Endothelial cell of umbilical vein (primary cell): ENCODE measurements around the gene SELENOH. TPM values are rescaled to one million over a fixed set of nuclear protein-coding genes. Genes with fewer than 3 reads are reported as not detected.

Source experiments
- BruUV-seq: library from RNA; stranded (reverse); fragments of 400-500 nt; replicated peaks from 2 replicates; lab custom pipeline; 2021; lab: Mats Ljungman, UMichigan
- CTCF ChIA-PET: fragments of 300-600, 350-600 bp; sonication (Branson Sonifier 250); formaldehyde crosslinking; loops from one replicate; lab custom pipeline; 2021; ENCODE audit warnings: antibody characterized with exemption, inconsistent platforms; lab: Charles Lee
- POLR2A ChIA-PET: fragments of 300-600, 350-600 bp; sonication (Branson Sonifier 250); formaldehyde crosslinking; loops from one replicate; lab custom pipeline; 2021; ENCODE audit warnings: antibody characterized with exemption, inconsistent platforms; lab: Charles Lee
- DNase-seq: peaks from one replicate; pipeline ENCODE4 v3.0.0-alpha.2; 2011; ENCODE audit warnings: low read depth, low spot score
- FAIRE-seq: peaks from 2 replicates; lab custom pipeline; 2011; peaks lifted over from hg19 to GRCh38; lab: Jason Lieb, UNC
- H2AFZ ChIP-seq: 2 replicates; pipeline ENCODE4 v1.6.0; 2012; ENCODE audit warnings: low read depth, low read length, control low read depth, inconsistent platforms
- H3K27ac ChIP-seq: 2 replicates; pipeline ENCODE4 v1.5.1; 2011; ENCODE audit warnings: low read depth, mild to moderate bottlenecking, control low read depth, low read length, moderate library complexity; ENCODE audit not compliant: insufficient read depth
- H3K27me3 ChIP-seq, 2 experiments: 2 replicates each; pipeline versions ENCODE4 v1.6.0 to v1.6.1; 2011; ENCODE audit warnings: low read length in 2 of 2, mixed read lengths in 1 of 2; ENCODE audit not compliant: control insufficient read depth in 2 of 2, insufficient read depth in 2 of 2
- H3K36me3 ChIP-seq, 2 experiments: 2 replicates in 1 of 2; 3 replicates in 1 of 2; pipeline ENCODE4 v1.5.1; 2011; ENCODE audit warnings: low read length in 2 of 2, mild to moderate bottlenecking in 1 of 2, moderate library complexity in 1 of 2; ENCODE audit not compliant: control insufficient read depth in 2 of 2, insufficient read depth in 2 of 2; ENCODE audit errors: extremely low read depth in 1 of 2
- H3K4me1 ChIP-seq: 3 replicates; pipeline ENCODE4 v1.5.1; 2011; ENCODE audit warnings: mild to moderate bottlenecking, low read length; ENCODE audit not compliant: control insufficient read depth, insufficient read depth; ENCODE audit errors: extremely low read depth
- H3K4me2 ChIP-seq: 2 replicates; pipeline ENCODE4 v1.6.1; 2011; ENCODE audit warnings: low read length, control low read depth, mixed read lengths; ENCODE audit not compliant: insufficient read depth
- H3K4me3 ChIP-seq, 3 experiments: fragments of 200-600 bp in 1 of 3; sonication (generic), shearing (Covaris generic) in 1 of 3; replicated peaks in 1 of 3; 2 replicates each; pipeline ENCODE4 v1.5.1; 2011 to 2016; ENCODE audit warnings: control low read depth in 3 of 3, low read length in 3 of 3, mild to moderate bottlenecking in 2 of 3, inconsistent platforms in 1 of 3, low read depth in 1 of 3, moderate library complexity in 1 of 3; ENCODE audit not compliant: insufficient read depth in 1 of 3
- H3K79me2 ChIP-seq: 2 replicates; pipeline ENCODE4 v1.6.0; 2012; ENCODE audit warnings: low read length, inconsistent platforms; ENCODE audit not compliant: control insufficient read depth, insufficient read depth
- H3K9ac ChIP-seq: replicated peaks from 2 replicates; pipeline ENCODE3; 2011; ENCODE audit warnings: low read length, control low read depth; ENCODE audit not compliant: insufficient read depth; ENCODE audit errors: extremely low read depth
- H3K9me1 ChIP-seq: replicated peaks from 3 replicates; pipeline ENCODE4 v1.6.0; 2011; ENCODE audit warnings: mild to moderate bottlenecking, low read length; ENCODE audit not compliant: control insufficient read depth, insufficient read depth; ENCODE audit errors: extremely low read depth
- H3K9me3 ChIP-seq: replicated peaks from 2 replicates; pipeline ENCODE4 v1.5.1; 2012; ENCODE audit warnings: low read length, inconsistent platforms; ENCODE audit not compliant: control insufficient read depth, insufficient read depth
- H4K20me1 ChIP-seq: replicated peaks from 2 replicates; pipeline ENCODE3; 2011; ENCODE audit warnings: mild to moderate bottlenecking, low read length; ENCODE audit not compliant: control insufficient read depth, insufficient read depth; ENCODE audit errors: extremely low read depth
- CTCF ChIP-seq, 2 donors: IDR thresholded peaks; 1 replicate in 1 of 2; 2 replicates in 1 of 2; pipeline ENCODE4 v1.5.1; 2011; ENCODE audit warnings: low read length in 2 of 2, mild to moderate bottlenecking in 2 of 2, moderate library complexity in 2 of 2, control low read depth in 1 of 2, inconsistent platforms in 1 of 2, low read depth in 1 of 2; ENCODE audit not compliant: insufficient read depth in 1 of 2; ENCODE audit errors: extremely low read depth in 1 of 2
- EZH2 ChIP-seq: IDR thresholded peaks from 2 replicates; pipeline ENCODE4 v1.6.1; 2012; ENCODE audit warnings: borderline replicate concordance, low read depth, mild to moderate bottlenecking, moderate library complexity, low read length, inconsistent platforms; ENCODE audit not compliant: severe bottlenecking
- FOS ChIP-seq: IDR thresholded peaks from 2 replicates; pipeline ENCODE4 v1.6.1; 2011; ENCODE audit warnings: mild to moderate bottlenecking, low read length, moderate library complexity, borderline replicate concordance; ENCODE audit not compliant: insufficient read depth
- GATA2 ChIP-seq: IDR thresholded peaks from 2 replicates; pipeline ENCODE4 v1.7.0; 2011; ENCODE audit warnings: low read depth, mild to moderate bottlenecking, moderate library complexity, mixed read lengths, low read length; ENCODE audit not compliant: insufficient read length, insufficient read depth
- JUN ChIP-seq: IDR thresholded peaks from 2 replicates; pipeline ENCODE4 v1.6.1; 2011; ENCODE audit warnings: borderline replicate concordance, low read depth; ENCODE audit not compliant: insufficient read length, insufficient read depth
- MYC ChIP-seq: IDR thresholded peaks from one replicate; pipeline ENCODE4 v1.6.1; 2011; ENCODE audit warnings: mild to moderate bottlenecking, low read depth, low read length
- POLR2A ChIP-seq: IDR thresholded peaks from 2 replicates; pipeline ENCODE4 v1.6.1; 2012; ENCODE audit warnings: low read depth, mild to moderate bottlenecking, control low read depth, low read length
- POLR2AphosphoS5 ChIP-seq: IDR thresholded peaks from 2 replicates; pipeline ENCODE4 v1.6.1; 2012; ENCODE audit warnings: low read depth, mild to moderate bottlenecking, control low read depth, low read length, moderate library complexity; ENCODE audit not compliant: insufficient read depth
- dilution Hi-C: fragments of 300-500 bp; cut with MboI; formaldehyde crosslinking; loops from one replicate; pipeline ENCODE4 v1.15.0; 2019; ENCODE audit warnings: low sequenced_read_pairs; ENCODE audit not compliant: extremely low pct_ligation_motif_present
- intact Hi-C: fragments of 100-400 bp; cut with micrococcal nuclease; formaldehyde crosslinking; loops from one replicate; pipeline ENCODE4 v1.10.0; 2022
- polyA plus RNA-seq, 4 experiments: library from polyadenylated mRNA; depleted of rRNA in 3 of 4; stranded (reverse) in 3 of 4; unstranded in 1 of 4; fragments of >200 nt; gene quantifications; 2 replicates each; pipeline versions ENCODE4 v1.2.1 to v1.2.3, GENCODE V29; 2011 to 2012; ENCODE audit warnings: missing spikeins in 1 of 4
- total RNA-seq: library from RNA; stranded (reverse); gene quantifications from 2 replicates; pipeline ENCODE4 v1.2.3, GENCODE V29; 2021
- TF ChIP-seq, protein P1 (sequence below): IDR thresholded peaks from 2 replicates; pipeline ENCODE4 v1.6.1; 2011; ENCODE audit not compliant: insufficient read depth, insufficient read length

The SELENOH gene
- total and polyA plus RNA-seq, 2 donors (not counting 3 experiments of a cell fraction or from before 2014, with no cell fraction given): 161 to 247 TPM

DNA sequence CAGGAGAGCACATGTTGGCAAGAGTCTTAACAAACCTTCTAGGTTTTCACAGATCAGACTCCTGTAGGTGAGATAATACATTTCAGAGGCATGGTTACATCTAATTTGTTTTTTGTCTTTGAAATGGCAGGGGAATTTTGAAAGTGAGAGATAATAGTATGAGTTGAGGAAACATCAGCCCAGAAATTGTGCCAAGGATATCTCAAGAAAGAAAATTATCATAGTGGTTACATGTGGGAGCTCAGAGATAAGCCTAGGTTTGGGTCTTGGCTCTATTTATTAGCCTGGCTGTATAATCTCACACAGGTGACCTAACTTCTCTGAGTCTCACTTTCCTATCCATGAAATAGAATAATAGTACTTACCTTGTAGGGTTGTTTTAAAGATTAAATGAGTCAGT lies 9.9 kb downstream of the SELENOH start:
- H2AFZ ChIP-seq: no peak overlapping the region
- no peak for FAIRE-seq
- H4K20me1 ChIP-seq: no peaks in the 10 kb centered on the region
- CTCF ChIA-PET: interaction anchor here (0.6 to 7.7 kb wide), 34 partner anchors 9 to 817 kb away, joined by 3 to 325 read pairs (median 6); partner anchors contain the start of genes CTNND1 and SELENOH
- no peaks in the 10 kb centered on the region for H3K9me1 ChIP-seq
- no peak overlapping the region for H3K27ac ChIP-seq
- no peaks in the 10 kb centered on the region for H3K4me1 ChIP-seq
- intact Hi-C loops: loop anchor here (1.0 kb wide), 3 partner anchors 49 to 773 kb away; no protein-coding TSS in a partner anchor
- H3K4me3 ChIP-seq: no peak overlapping the region
- H3K27me3 ChIP-seq: no peaks in the 10 kb centered on the region
- no peak overlapping the region for H3K9ac ChIP-seq
- POLR2A ChIA-PET: interaction anchor here (1.4 to 2.2 kb wide), 2 partner anchors 28 to 49 kb away, joined by 4 to 11 read pairs; no protein-coding TSS in a partner anchor
- peaks cover 0 to 2% of the 10 kb centered on the region in 2 experiments for H3K36me3 ChIP-seq
- no peaks in the 10 kb centered on the region for H3K9me3 ChIP-seq
- TF ChIP-seq EZH2 (no peak), JUN (no peak), CTCF (IDR thresholded peaks at IDR 0.05; ENCODE audit: extremely low read depth in 1 of 2, insufficient read depth in 1 of 2, low read depth in 1 of 2, low read length in 2 of 2) (no peak), POLR2A (no peak), POLR2AphosphoS5 (no peak), GATA2 (no peak), FOS (no peak), MYC (no peak)
- TF ChIP-seq, protein P1, sequence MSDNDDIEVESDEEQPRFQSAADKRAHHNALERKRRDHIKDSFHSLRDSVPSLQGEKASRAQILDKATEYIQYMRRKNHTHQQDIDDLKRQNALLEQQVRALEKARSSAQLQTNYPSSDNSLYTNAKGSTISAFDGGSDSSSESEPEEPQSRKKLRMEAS: no peak
- H3K4me2 ChIP-seq: no peak overlapping the region
- BruUV-seq: no TSS peak
- DNase-seq: no peak
- dilution Hi-C loops: no loop called here
- H3K79me2 ChIP-seq: no peaks in the 10 kb centered on the region
